RWPE2 (cell line): ENCODE measurements around the gene MRPL22.

Experiments used
- ATAC-seq: fragments of 200-7000 bp; cut with Tn5 transposase; 3 replicates; pipeline ENCODE4 v1.9.1; 2021; ENCODE audit warnings: low read depth
- DNase-seq: peaks from one replicate; pipeline ENCODE4 v3.0.0-alpha.2; 2020; ENCODE audit warnings: low spot score
- H3K27ac ChIP-seq: fragments of 450-650 bp; 2 replicates; pipeline ENCODE4 v1.5.1; 2017; ENCODE audit warnings: mild to moderate bottlenecking; ENCODE audit not compliant: poor library complexity, severe bottlenecking
- H3K27me3 ChIP-seq: fragments of 250-450 bp; sonication (Bioruptor Pico); 2 replicates; pipeline ENCODE4 v1.5.1; 2021; ENCODE audit warnings: mild to moderate bottlenecking, moderate library complexity; ENCODE audit not compliant: insufficient read depth, poor library complexity, severe bottlenecking
- H3K36me3 ChIP-seq: fragments of 250-450 bp; sonication (Bioruptor Pico); 2 replicates; pipeline ENCODE4 v1.5.1; 2020; ENCODE audit warnings: low read depth, mild to moderate bottlenecking, moderate library complexity
- H3K4me1 ChIP-seq: fragments of 250-450 bp; sonication (Bioruptor Pico); 2 replicates; pipeline ENCODE4 v1.5.1; 2021; ENCODE audit warnings: mild to moderate bottlenecking, moderate library complexity; ENCODE audit not compliant: insufficient read depth, poor library complexity, severe bottlenecking
- H3K4me3 ChIP-seq: fragments of 250-450 bp; sonication (Bioruptor Pico); 2 replicates; pipeline ENCODE4 v1.5.1; 2021; ENCODE audit warnings: mild to moderate bottlenecking, moderate library complexity; ENCODE audit not compliant: severe bottlenecking
- H3K9me3 ChIP-seq: fragments of 250-450 bp; sonication (Bioruptor Pico); 2 replicates; pipeline ENCODE4 v1.5.1; 2021; ENCODE audit warnings: mild to moderate bottlenecking, moderate library complexity; ENCODE audit not compliant: severe bottlenecking
- TF ChIP-seq, protein P1 (sequence below): fragments of 450-650 bp; IDR thresholded peaks from one replicate; pipeline ENCODE4 v1.5.1; 2017; ENCODE audit warnings: mild to moderate bottlenecking, moderate library complexity; ENCODE audit not compliant: poor library complexity, severe bottlenecking

Gene MRPL22

DNA sequence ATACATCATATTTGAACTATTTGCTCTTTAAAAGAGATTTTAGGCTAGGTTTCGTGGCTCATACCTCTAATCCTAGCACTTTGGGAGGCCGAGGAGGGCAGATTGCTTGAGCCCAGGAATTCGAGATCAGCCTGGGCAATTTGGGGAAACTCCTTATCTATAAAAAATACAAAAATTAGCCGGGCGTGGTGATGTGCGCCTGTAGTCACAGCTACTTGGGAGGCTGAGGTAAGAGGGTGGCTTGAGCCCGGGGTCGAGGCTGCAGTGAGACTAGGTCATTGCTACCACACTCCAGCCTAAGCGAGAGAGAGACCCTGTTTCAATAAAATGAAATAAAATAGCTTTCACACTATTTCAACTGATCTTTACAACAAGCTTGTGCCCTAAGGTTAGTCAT lies 500 bp upstream of the MRPL22 start:
- DNase-seq, result no peak
- Histone ChIP-seq H3K27me3 (no peaks in the 10 kb centered on the region), H3K4me3 (peak overlapping the region; percentile 68), H3K36me3 (peaks cover 23% of the 10 kb centered on the region), H3K9me3 (no peaks in the 10 kb centered on the region), H3K4me1 (peaks cover 18% of the 10 kb centered on the region), H3K27ac (peak overlapping the region; percentile 44)
- TF ChIP-seq, protein P1, sequence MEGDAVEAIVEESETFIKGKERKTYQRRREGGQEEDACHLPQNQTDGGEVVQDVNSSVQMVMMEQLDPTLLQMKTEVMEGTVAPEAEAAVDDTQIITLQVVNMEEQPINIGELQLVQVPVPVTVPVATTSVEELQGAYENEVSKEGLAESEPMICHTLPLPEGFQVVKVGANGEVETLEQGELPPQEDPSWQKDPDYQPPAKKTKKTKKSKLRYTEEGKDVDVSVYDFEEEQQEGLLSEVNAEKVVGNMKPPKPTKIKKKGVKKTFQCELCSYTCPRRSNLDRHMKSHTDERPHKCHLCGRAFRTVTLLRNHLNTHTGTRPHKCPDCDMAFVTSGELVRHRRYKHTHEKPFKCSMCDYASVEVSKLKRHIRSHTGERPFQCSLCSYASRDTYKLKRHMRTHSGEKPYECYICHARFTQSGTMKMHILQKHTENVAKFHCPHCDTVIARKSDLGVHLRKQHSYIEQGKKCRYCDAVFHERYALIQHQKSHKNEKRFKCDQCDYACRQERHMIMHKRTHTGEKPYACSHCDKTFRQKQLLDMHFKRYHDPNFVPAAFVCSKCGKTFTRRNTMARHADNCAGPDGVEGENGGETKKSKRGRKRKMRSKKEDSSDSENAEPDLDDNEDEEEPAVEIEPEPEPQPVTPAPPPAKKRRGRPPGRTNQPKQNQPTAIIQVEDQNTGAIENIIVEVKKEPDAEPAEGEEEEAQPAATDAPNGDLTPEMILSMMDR, result no peak
- ATAC-seq, result no peak

- Histone ChIP-seq H3K27me3 (no peaks in the 10 kb centered on the region), H3K36me3 (peaks cover 39% of the 10 kb centered on the region), H3K27ac (no peak overlapping the region), H3K4me1 (peaks cover 10% of the 10 kb centered on the region), H3K4me3 (no peak overlapping the region), H3K9me3 (no peaks in the 10 kb centered on the region)
- TF ChIP-seq, protein P1, result no peak
- ATAC-seq (no peak), DNase-seq (no peak)
These were observed 2.7 kb downstream of the MRPL22 start for GRCh38 chr5:154943527-154943926.

- no peak for DNase-seq
- TF ChIP-seq, protein P1, result no peak
- Histone ChIP-seq H3K9me3 (no peaks in the 10 kb centered on the region), H3K27me3 (no peaks in the 10 kb centered on the region), H3K27ac (no peak overlapping the region), H3K4me1 (peaks cover 10% of the 10 kb centered on the region), H3K36me3 (peaks cover 41% of the 10 kb centered on the region), H3K4me3 (no peak overlapping the region)
- no peak for ATAC-seq
These were observed 3.8 kb downstream of the MRPL22 start for GRCh38 chr5:154944716-154945115.

DNA sequence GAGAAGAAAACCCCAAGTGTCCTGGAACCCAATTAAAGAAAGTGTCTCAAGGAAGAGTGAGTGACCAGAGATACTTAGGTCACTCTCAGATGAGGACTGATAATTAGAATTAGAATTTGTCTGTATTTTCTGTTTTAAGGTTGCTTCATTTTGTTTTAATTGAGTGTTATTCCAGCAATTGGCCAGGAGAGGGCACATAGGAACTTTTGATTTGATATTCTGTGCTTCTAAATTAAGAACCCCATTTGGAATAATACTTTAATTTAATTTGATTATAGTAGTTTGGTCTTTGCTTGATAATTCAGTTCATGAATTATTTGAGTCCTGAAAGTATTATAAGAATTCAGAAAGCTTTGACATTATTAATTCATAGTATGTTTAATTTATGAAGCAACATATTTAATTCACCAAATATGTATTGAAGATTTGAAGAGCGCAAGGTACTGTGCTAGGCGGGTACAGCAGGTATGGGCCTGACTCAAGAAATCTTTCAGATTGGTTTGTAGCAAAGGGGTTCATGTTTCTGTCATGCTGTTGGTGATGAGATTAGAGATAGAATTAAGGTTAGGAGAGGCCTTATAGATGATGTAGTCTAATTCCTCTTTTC lies 4.9 kb downstream of the MRPL22 start:
- DNase-seq (no peak), ATAC-seq (no peak)
- TF ChIP-seq, protein P1, result peak; percentile 92
- no peak overlapping the region for H3K4me3 ChIP-seq
- no peaks in the 10 kb centered on the region for H3K27me3 ChIP-seq
- H3K36me3 ChIP-seq, result peaks cover 47% of the 10 kb centered on the region
- H3K9me3 ChIP-seq, result no peaks in the 10 kb centered on the region
- H3K4me1 ChIP-seq, result peaks cover 10% of the 10 kb centered on the region
- H3K27ac ChIP-seq, result no peak overlapping the region

DNA sequence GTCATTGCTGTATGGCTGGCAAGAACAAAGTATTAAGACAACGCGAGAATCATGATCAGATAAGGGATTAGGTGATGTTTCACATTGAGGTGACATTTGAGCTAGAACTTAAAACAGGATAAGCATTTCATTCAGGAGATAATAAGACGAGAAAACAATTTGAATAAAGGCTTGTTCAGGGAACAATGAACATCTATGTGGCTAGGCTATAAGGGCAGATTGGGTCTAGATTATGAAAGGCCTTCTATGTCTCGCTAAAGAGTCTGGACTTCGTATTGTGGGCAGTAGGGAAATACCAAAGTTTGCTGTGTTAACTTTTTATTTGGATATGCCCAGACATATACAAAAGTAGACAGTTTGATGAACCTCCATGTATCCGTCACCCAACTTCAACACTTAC lies 6.9 kb downstream of the MRPL22 start:
- TF ChIP-seq, protein P1, result no peak
- ATAC-seq (no peak), DNase-seq (no peak)
- Histone ChIP-seq H3K4me1 (no peaks in the 10 kb centered on the region), H3K9me3 (no peaks in the 10 kb centered on the region), H3K4me3 (no peak overlapping the region), H3K36me3 (peaks cover 57% of the 10 kb centered on the region), H3K27me3 (no peaks in the 10 kb centered on the region), H3K27ac (no peak overlapping the region)
